Left hindlimb (tissue), 1 donor: ENCODE measurements around the gene CA4.

Experiments used
- DNase-seq: peaks from one replicate; pipeline ENCODE4 v3.0.0-alpha.2; 2018

CA4 gene

GRCh38 chr17:60134396-60135150 is 15.2 kb upstream of the CA4 start:
- peak; percentile 23 for DNase-seq

GRCh38 chr17:60135151-60135950 is 14.4 kb upstream of the CA4 start:
- peak; percentile 85 for DNase-seq

- DNase-seq = peak; percentile 6
Measured at GRCh38 chr17:60135951-60136666, 13.7 kb upstream of the CA4 start.

- peak; percentile 7 for DNase-seq
Measured at GRCh38 chr17:60137731-60138130, 12.0 kb upstream of the CA4 start.

- DNase-seq = peak; percentile 12
Measured at GRCh38 chr17:60138769-60139437, 10.9 kb upstream of the CA4 start.

GRCh38 chr17:60139438-60140285 is 10.1 kb upstream of the CA4 start:
- peak; percentile 79 for DNase-seq

GRCh38 chr17:60141111-60142018 is 8.4 kb upstream of the CA4 start:
- peak; percentile 17 for DNase-seq

GRCh38 chr17:60142872-60143499 is 6.8 kb upstream of the CA4 start:
- peak; percentile 71 for DNase-seq

- DNase-seq = peak; percentile 17
Measured at GRCh38 chr17:60145006-60145935, 4.5 kb upstream of the CA4 start.

- DNase-seq = no peak
Measured at GRCh38 chr17:60146206-60146605, 3.6 kb upstream of the CA4 start.

GRCh38 chr17:60147553-60148223 is 2.1 kb upstream of the CA4 start:
- DNase-seq = no peak

- DNase-seq = no peak
Measured at GRCh38 chr17:60148373-60148772, 1.4 kb upstream of the CA4 start.

- DNase-seq = no peak
Measured at GRCh38 chr17:60151355-60151754, 1.6 kb downstream of the CA4 start.

- DNase-seq = peak; percentile 57
Measured at GRCh38 chr17:60153606-60154390, 4.0 kb downstream of the CA4 start.

- DNase-seq = peak; percentile 76
Measured at GRCh38 chr17:60154616-60155426, 5.0 kb downstream of the CA4 start.

DNA sequence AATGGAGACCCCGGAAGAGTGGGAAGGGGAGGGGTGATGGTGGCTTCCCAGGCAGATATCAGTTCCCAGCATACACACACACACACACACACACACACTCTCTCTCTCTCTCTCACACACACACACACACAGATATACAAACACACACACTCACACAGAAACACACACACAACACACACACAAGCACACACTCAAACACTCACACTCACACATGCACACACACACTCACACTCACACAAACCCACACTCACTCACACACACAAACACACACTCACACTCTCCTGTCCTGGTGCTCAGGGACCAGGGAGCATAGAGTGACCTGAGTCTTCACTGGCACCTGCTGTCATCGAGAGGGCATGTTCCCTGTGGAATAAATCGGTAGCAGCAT is 5.6 kb downstream of the CA4 start:
- DNase-seq = no peak

DNA sequence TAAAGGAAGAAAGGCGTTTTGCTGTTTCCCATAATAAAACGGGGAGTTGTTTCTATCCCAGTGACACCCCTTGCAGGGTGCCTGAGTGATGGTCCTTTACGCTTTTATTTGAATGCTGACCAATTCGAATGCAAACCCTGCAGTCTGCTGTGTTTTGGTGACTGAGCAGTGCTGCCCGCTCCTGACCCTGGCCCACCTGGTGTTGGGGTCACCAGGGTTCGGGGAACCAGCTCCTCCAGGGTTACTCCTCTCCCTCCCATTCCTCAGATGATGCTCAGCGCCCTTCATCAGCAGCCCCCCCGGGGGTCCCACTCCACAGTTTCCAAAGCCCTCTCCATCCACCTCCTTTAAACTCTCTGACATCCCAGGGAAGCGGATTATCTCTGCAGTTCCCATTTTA is 6.0 kb downstream of the CA4 start:
- DNase-seq = no peak
